Activated T-helper 1 cell treated with anti-CD3 and anti-CD28 coated beads, Interleukin-2, amount 50 U/mL, for 16 hours (primary cell): Measurements from ENCODE around the gene SQOR.

ENCODE experiments used
- DNase-seq, 2 donors: peaks; one replicate each; pipeline ENCODE4 v3.0.0-alpha.2; 2020; ENCODE audit warnings: low read depth in 1 of 2, low spot score in 1 of 2

Gene SQOR

DNA sequence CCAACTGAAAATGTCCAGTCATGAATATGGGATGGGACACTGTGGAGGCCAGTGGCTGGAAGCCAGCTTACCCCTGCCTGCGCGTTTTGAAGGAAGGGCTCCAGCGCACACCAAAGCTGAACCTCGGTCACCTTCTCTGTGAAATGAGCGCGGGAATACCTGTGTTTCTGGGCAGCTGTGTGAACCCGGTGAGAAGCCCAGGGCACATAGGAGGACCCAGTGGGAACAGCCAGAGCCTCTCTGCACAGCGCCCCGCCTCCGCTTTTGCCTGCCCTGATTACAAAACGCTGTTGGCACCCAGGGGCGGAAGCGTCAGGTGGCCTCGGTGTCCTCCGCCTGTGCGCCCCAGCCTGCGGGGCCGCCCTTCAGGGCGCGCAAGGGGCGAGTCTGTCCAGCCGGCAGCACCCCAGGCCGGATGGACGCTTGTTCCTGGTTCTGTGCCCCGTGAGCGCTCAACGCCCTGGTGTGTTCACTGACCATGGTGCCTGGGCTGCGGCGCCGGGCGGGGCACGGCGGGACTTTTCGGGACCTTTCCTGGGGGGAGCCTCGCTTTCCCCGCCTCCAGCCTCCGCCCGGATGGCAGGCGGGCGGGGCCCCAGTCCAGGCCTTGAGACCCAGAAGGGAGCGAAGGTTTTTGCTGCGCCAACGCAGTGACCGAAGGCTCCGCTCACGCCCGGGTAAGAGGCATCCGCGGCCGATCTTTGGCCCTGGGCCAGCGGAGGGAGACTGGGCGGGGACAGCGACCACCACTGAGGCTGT lies at the start of gene SQOR:
Gene SQOR (plus strand): TSS at position 598 of the 759 bp plus-strand sequence. CDS start 23,895 bp downstream, outside the sequence.
- peak; percentile 38 to 41 for DNase-seq

DNA sequence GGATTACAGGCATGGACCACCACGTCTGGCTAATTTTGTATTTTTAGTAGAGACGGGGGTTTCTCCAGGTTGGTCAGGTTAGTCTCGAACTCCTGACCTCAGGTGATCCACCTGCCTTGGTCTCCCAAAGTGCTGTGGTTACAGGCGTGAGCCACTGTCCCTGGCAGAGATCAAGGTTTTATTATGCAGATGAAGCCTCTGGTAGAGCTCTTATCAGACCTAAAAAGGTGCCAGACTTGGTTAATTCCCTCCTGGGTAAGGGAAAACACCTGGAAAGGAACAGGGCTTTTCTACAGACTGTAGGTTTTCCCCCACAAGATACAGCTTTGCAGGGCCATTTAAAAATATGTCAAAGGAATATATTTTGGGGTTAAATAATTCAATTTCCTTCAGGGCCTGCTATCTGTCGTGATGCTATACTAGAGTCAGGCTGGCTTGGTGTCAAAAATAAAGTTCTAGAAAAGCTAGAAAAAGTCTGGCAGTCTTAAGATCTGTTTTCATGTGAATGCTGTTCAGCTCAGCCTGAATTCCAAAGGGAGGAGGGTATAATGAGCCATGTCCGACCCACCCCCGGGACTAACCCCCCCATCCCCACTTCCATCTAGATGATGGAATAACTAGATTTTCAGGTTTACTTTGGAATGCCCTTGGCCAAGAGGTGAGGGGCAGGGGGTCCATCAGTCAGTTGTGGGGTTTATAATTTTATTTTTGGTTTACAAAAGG lies 49.6 kb upstream of the SQOR start:
- no peak for DNase-seq

DNA sequence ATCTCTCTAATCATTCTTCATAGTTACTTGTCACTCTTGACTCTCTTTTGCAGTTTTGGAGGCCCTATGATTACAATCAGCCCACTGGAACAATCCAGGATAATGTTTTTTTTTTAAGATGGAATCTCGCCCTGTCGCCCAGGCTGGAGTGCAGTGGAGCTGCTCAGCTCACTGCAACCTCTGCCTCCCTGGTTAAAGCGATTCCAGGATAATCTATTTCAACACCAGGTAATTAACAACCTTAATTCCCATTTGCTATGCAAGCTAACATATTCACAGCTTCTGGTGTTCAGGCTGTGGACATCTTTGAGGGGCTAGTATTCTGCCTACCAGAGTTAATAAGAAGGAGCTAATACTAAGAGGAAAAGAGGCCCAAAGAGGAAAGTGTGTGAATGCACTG lies 48.7 kb upstream of the SQOR start:
- no peak for DNase-seq

DNA sequence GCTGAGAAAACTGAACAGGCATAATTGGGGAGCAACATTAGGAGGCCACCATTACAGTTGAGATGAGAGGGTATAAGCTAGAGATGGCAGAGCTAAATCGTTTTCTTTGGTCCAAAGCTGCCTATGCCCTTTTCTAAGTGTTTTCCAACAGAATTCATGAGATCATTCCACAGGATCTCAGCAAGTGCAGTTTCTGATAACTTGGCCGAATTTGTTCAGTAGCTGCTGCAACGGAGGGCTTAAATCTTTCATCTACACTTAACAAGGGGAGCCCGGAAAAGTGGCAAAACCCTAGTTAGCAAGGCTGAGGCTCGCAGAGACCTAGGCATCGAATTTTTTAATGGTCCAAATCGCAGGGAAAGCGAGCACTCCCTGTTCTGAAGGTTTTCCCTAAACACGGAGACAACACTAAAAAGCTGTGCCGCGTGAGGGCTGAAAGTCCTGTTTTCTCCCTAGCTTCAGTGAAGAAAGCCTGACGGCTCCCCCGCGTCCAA lies 48.2 kb upstream of the SQOR start:
- no peak for DNase-seq

DNA sequence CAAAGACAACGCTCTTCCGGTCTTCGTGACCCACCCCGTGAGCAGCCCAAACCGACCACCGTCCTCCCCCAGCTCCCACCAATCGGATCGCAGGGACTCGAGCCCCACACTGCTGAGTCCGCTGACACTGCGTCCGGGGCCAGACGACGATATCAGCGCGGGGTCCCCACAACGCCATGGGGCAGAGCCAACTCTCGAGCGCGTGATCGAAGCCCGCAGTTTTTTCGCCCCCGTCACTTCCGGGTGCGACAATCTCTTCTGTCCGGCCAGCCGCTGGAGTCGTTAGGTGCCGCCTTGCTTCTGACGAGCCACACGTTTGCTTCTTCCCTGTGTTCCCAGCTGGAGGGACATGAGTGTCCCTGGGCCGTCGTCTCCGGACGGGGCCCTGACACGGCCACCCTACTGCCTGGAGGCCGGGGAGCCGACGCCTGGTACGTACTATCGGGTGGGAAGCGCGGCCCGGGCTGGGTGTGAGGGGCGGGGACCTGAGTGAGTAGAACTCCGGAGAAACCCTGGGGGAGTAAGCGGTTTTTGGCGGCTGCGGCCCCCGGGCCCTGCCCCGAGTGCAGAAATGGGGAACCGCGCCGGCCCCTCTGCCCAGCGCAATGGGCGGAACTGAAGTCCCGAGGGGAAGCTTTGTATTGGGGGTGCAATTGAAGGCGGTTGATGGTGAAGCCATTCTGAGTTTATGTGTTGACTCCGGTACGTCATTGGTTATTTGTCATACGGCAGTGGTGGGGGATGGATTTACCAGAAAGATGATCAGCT lies 47.5 kb upstream of the SQOR start, which contains the start of gene BLOC1S6:
Gene BLOC1S6 (plus strand): TSS at position 285 of the 768 bp plus-strand sequence. CDS start 65 bp downstream, at position 350.
- DNase-seq, result peak; percentile 78 to 79

DNA sequence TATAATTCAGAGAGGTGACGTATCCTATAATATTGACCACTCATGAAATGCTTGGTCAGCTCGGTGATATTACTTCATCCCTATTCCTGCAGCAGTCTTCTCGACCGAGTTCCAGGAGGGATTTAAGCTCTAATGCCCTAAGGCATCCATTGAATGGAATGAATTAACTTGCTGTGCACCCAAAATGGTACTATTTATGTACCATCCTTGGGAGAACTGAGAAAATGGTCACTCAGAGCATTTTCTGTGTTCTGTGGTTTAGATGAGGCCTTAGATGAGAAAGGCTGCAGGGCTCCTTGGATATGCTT lies 47.0 kb upstream of the SQOR start:
- no peak for DNase-seq

DNA sequence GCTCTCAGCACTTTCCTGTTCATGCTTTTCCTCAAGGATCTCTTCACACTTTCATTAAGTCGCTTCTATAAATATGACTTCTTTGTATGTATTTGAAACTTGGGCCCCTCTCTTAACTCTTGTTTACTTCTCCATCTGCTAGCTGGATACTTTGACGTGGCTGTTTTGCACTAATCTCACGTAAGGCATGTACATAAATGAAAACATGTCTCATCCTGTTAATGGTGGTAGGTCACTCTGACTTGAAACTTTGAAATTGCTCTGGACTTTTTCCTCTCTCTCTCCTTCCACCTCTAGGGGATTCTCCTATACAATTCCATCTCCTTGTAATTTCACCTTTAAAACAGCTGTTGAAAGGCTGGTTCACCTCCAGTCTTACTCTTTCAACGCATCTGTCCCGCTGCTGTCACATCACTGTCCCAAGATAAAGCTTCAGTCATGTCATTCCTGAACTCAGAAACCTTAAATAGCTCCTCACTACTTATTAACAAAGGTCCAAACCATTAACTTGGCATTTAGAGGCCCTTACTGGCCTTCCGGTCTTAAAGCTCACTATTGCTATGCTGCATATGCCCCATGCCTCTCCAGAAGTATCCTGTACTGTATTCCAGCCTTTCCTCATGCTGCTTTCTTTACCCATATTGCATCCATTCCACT lies 46.5 kb upstream of the SQOR start:
- no peak for DNase-seq

DNA sequence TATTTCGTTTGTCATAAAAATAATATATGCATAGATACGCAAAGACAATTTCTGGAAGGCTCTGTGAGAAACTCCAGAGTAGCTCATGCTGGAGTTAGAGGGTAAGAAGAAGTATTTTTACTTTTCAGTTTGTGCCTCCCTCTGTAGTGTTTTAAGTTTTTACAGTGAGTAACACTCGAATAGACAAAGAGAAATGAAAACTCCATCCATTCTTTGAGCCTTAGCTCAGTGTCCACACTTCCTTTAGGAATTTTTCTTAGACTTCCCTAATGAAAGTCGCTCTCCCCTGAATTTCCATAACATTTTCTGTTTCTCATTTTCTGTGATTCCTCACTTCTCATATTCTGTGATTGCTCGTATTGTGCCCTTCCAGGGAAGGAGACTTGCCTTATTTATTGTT lies 45.6 kb upstream of the SQOR start:
- no peak for DNase-seq

DNA sequence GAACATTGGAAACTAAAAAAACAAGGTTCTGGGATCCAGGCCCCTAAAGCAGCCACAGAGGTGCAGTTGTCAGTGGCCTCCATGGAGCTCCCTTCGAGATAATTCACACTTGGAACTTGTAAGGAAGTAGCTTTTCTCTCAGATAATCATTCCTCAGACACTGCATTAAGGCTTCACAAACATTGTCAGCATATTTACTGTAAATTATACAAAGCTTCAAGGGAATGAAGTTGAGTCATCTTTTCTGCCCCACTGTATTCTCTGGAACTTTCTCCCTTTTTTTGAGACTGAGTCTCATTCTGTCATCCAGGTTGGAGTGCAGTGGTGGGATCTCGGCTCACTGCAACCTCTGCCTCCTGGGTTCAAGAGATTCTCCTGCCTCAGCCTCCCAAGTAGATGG lies 40.5 kb upstream of the SQOR start:
- no peak for DNase-seq

DNA sequence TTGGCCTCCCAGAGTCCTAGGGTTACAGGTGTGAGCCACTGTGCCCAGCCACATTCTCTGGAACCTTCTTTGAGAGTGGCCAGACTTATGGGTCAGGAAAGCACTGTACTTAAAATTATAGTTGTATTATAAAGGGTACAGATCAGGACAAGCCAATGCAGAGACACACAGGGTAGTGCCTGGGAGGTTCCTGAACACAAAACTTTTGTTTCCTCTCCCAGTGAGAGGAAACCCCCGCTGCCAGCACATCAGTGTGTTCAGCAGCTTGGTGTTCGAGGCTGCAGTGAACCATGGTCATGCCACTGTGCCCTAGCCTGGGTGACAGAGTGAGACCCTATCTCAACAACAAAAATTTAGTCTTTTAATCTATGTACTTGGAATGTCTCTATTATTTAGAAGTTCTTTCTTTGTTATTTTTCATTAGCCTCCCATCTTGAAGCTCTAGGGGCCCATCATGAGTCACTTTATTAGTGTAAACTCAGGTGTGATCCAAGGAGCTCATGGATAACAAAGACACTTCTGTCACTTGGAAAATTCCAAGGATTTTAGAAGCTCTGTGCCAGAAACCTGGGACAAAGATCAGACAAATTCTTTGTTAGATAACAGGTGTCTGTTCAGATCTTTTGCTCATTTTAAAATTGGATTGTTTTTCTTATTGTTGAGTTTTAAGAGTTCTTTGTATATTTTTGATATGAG lies 39.8 kb upstream of the SQOR start:
- DNase-seq, result no peak

DNA sequence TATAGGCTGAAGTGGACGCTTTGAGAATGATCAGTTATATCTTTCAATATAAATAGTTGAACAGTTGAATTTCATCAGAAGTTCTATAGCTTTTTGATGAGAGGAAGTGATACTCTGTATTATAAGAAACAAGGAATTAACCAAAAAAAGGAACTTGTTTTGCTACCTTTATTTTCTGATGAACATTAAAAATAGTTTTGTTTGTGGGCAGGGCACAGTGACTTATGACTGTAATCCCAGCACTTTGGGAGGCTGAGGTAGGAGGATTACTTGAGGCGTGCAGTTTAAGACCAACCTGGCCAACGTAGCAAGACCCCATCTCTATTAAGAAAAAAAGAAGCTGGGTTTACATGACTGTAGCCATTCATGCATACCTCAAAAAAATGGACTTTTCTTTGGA lies 30.9 kb upstream of the SQOR start:
- no peak for DNase-seq

DNA sequence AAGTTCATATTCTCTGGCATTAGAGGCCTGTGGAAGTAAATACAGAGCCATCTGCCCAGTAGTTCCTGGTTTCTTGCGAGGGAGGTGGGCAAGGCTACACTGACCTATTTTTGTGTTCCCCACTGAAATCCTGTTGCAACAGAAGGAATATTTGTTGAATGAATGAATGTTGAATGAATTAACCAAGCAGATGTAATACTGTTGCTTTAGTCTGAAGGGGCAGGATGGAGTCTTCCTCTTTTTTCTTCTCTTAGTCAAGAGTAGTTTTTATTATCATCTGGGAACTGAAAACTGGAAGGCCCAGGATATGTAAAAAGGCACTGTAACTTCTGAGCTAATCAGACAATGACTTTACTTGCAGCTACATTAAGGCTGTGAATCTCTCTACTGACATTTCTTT lies 30.5 kb upstream of the SQOR start:
- no peak for DNase-seq

DNA sequence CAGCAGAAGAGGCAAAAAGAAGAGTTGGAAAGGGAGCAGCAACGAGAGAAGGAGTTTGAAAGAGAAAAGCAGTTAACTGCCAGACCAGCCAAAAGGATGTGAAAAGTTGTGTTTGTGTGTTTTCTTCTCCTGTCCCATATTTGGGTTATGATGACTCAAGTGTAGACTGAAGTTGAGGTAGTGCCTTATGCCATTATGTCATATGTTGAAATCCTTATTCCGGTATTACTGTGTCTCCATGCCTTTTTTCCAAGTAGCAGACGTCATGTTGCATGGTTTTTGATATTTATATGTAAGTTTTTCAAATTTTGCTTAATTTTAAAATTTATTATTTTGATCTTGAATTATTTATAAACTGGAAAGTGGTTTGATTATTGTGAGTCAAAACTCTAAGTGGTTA lies 28.4 kb upstream of the SQOR start:
- DNase-seq, result no peak

DNA sequence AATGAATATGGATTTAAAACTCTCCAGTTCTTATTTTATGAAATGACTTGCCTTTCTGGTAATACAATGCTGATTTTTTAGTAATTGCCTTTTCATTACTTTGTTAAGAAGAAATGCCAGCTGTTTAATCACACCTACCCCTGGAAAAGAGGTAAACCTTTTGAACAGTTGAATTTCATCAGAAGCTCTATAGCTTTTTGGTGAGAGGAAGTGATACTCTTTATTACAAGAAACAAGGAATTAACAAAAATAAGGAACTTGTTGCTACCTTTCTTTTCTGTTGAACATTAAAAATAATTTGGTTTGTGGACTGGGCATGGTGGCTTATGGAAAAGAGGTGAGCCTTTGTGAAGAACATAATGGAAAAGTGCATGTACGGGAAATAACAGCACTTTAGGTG lies 28.0 kb upstream of the SQOR start:
- no peak for DNase-seq

DNA sequence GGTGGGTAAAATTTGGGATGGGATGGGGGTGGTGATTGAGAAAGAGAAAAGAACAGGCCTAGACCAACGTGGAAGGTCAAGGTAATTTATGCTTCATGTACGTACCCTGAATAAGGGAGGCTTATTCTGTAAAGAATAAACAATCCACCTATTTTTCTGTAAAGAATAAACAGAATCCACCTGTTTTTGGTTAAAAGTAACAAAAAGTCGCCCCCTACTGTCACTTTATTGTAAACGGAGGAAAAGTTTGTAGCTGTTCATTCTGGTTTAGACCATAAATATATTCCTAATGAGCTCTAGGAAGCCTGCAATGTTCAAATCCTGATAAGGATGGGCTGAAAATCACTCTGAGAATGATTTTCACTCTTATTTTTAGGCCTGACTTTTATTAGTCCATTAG lies 23.5 kb upstream of the SQOR start:
- DNase-seq, result no peak

DNA sequence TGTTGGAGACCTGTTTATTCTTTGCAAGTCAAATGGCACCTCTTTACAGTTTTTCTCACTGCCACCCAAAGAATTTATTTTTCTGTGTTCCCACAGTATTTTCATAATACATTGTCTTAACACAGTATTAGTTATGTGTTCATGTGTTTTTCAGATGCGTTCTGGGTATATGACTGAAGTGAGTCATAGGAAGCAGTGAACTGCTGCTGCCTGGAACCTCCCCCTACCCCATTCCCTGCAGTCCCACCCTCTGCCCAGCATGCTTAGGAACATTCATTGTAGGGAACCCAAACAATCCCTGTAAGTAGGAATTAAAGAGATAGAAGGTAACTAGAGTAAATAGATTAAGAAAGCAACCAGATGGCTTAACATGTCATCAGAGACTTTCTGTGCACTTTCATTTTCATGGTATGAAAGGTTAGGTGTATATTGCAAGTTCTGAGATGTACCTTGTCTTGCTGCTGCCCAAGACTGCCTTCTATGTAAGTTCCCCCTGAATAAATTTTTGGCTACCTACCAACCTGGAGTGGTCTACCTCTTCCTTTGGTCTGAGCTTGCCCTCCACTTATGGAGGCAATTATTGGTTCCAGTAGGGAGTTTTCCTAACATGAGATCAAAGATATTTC lies 21.9 kb upstream of the SQOR start:
- DNase-seq, result no peak

DNA sequence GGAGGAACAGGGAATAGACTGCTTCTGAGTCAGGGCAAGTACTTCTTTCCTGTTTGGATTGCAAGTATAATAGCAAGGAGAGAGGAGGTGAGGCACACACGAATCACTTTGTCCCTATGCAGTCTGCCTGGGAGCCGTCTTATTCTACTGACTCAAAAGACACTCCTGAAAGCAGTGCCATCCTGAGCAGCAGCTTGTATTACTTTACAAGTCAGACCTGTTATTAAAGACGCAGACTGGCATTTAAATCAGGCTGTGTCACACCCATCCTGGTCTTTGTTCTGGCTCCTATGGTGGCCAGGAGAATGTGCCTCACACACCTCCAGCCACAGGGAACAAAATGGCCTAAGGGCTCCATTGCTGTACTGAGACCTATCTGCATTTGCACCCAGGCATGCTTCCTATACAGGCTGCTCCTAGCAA lies 17.9 kb upstream of the SQOR start:
- DNase-seq, result no peak

DNA sequence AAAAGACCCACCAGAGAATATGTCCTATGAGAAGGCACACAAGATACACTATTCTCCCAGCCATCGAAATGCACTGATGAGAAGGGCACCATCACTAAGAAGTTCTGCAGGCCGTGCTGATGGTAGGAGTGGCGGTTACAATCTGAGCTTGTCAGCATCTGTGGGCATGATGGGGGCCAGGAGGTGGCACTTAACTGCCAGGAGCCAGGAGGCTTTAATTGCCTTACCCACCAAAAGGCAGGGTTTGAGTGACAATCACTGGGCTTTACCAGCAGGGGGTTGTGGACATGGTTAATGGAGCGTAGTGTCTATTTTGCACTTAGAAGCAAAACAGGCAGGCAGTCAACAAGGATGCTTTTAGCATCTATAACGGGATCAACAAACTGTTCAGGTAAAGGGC lies 16.0 kb upstream of the SQOR start:
- no peak for DNase-seq

DNA sequence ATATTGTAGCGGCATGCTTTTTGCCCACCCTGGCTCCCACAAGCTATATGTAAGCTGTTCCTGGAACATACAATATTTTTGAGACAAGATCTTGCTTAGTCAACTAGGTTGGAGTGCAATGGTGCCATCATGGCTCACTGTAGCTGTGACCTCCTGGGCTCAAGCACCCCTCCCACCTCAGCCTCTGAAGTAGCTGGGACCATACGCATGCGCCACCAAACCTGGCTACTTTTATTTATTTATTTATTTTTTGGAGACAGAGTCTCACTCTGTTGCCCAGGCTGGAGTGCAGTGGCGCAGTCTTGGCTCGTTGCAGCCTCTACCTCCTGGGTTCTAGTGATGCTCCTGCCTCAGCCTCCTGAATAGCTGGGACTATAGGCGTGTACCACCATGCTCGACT lies 6.7 kb upstream of the SQOR start:
- no peak for DNase-seq
